Stimulated activated CD8-positive, alpha-beta memory T cell treated with anti-CD3 and anti-CD28 coated beads, Interleukin-12 subunit alpha, Interleukin-12 subunit beta, amount 100 ng/mL, for 1 hour (primary cell): Measurements from ENCODE around the gene UNK.
"Not testable (repeated sequence)": the region's sequence is repeated elsewhere in the genome, so short reads cannot be mapped to it uniquely, and the experiment has no call there.

Experiments used
- DNase-seq: peaks from one replicate; pipeline ENCODE4 v3.0.0-alpha.2; 2020; ENCODE audit warnings: low read depth

UNK gene

DNA sequence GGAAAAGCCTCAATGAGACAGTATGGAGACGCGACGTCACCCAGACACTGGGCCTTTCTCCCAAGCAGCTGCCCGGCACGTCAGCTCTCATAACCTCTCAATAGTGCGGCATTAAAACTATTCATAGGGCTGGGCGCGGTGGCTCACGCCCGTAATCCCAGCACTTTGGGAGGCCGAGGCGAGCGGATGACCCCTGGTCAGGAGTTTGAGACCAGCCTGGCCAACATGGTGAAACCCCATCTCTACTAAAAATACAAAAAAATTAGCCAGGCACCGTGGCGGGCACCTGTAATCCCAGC, 67.0 kb downstream of the UNK start:
- DNase-seq, result not testable (repeated sequence)

GRCh38 chr17:75853433-75853832, 68.8 kb downstream of the UNK start:
- no peak for DNase-seq

GRCh38 chr17:75854101-75854748, 69.6 kb downstream of the UNK start:
- no peak for DNase-seq

DNA sequence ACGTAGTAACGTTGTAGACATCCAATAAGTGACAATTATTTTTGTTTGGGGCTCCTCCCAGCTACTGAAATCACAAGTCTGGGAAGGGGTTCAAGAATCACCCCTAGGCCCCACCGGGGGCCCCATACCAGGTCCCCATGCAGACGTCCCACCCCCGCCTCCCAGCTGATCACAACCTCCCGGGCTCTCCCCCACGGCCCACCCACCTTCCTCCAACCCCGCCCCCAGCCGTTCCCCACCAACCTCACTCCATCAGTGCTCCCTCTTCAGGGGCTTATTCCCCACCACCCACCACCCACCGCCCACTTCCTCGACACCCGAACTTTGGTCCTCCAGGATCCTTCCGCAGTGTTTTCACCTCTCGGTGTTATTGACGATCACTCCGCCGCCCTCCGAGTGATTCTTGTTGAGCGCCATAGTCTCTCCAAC, 70.3 kb downstream of the UNK start:
- no peak for DNase-seq

DNA sequence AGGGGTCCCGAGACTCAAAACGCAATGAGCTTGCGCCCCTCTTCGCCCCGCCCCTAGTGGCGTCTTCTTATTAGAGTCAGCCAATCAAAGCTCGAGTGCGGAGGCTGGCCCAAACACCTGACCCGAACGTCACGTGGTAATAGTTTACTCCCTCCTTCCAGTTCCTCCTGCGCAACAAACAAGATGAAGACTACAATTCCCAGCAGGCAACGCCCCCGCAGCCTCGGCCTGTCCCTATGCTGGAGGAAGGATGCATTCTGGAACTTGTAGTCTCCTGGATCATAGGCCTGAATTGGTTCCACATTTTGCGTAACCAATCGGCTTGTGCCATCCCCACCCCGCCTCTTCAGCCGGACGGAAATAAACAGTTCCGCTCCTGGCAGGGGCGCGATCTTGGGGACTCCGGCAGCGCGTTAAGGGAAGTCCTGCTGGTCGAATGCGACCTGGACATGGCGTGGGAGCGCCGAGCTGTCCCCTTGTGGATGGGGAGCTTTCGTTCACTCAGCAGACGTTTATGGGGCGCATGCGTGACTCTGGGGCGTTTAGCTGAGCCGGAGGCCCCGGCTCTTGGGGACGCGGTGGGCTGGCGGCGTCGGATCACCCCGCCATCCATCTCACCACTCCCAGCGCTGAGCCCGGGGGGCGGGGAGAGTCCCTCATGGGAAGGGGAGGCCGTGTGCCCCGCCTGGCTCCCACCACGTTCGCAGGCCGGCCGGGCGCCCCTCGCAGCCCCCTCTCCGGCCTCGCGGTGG, 70.9 kb downstream of the UNK start, which contains the start of gene WBP2:
Gene WBP2, minus strand, starts transcription at position 26 of the 752 bp plus-strand sequence. CDS start 38 bp downstream, outside the sequence.
- peak; percentile 95 for DNase-seq

GRCh38 chr17:75856062-75856756, 71.6 kb downstream of the UNK start:
- no peak for DNase-seq

DNA sequence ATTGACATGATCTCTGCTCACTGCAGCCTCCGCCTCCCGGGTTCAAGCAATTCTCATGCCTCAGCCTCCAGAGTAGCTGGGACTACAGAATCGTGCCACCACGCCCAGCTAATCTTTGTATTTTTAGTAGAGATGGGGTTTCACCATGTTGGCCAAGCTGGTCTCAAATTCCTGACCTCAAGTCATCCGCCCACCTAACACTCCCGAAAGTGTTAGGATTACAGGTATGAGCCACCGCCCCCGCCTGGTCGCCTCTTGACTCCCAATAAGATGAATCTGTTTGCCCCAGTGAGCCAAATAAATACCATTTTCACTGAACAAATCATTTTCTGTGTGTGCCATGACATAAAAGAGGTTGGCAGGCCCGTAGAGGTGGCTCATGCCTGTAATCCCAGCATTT, 74.8 kb downstream of the UNK start:
- DNase-seq, result not testable (repeated sequence)

- no peak for DNase-seq
Observed at GRCh38 chr17:75861927-75862317, 77.3 kb downstream of the UNK start.

GRCh38 chr17:75864448-75864871, 79.9 kb downstream of the UNK start:
- no peak for DNase-seq

DNA sequence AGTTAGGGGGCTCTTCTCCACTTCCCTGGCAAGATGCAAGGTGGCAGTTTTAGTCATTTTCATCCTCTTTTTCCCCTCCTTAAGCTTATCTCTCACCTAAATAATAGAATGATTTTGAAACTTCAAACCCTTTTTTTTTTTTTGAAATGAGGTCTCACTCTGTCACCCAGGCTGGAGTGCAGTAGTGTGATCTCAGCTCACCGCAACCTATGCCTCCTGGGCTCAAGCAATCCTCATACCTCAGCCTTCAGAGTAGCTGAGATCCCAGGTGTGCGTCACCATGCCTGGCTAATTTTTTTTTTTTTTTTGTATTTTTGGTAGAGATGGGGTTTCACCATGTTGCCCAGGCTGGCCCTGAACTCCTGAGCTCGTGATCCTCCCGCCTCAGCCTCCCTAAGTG, 80.3 kb downstream of the UNK start:
- DNase-seq, result not testable (repeated sequence)

- not testable (repeated sequence) for DNase-seq
Observed at GRCh38 chr17:75865404-75866188, 81.0 kb downstream of the UNK start.

DNA sequence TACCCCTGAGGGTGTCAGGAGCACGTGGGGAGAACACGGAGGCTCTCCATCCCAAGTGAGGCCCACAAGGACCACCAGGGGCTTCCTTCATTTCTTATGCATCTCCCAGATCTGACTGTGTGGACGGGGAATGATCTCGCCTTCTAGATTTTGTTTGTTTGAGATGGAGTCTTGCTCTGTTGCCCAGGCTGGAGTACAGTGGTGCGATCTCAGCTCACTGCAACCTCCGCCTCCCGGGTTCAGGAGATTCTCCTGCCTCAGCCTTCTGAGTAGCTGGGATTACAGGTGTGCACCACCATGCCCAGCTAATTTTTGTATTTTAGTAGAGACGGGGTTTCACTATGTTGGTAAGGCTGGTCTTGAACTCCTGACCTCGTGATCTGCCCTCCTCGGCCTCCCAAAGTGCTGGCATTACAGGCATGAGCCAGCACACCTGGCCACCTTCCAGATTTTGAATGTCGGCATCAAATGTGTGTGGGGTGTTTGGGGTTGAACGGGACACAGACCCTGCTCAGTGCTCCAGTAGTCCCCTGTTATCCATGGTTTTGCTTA, 84.2 kb downstream of the UNK start:
- not testable (repeated sequence) for DNase-seq

DNA sequence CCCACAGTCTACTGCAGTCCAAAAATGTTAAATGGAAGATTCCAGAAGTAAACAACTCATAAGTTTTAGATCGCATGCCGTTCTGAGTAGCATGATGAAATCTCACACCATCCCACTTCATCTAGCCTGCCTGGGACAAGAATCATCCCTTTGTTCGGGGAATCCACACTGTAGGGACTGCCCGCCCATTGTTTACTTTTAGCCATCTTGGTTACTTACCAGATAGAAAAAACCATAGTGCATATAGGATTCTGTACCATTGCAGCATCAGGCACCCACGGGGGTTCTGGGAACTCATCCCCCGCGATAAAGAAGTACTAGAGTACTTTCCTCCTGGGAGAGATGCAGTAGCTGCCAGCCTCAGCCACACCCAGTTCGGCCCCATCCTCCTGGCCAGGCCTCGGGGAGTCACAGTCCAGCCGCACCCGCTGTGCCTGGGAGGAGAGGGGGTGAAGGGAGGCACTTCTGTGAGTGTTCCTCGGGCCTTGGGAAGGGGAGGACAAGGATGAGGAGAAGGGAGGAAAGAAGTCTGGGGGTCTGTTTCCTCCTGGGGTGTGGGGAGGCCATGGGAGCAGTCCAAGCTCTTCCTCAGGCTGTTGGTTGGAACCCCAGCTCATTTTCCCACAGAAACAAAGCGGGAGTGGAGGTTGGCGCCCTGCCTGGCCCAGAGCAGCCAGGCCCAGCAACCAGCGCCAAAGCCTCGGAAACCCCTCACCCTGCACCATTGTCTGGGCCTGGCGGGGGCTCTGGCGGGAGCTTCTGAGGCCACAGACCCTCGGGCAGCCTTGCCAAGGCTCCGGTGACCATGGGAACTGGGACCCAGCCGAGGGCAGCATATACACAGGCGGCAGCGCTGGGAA, 84.9 kb downstream of the UNK start:
- no peak for DNase-seq

DNA sequence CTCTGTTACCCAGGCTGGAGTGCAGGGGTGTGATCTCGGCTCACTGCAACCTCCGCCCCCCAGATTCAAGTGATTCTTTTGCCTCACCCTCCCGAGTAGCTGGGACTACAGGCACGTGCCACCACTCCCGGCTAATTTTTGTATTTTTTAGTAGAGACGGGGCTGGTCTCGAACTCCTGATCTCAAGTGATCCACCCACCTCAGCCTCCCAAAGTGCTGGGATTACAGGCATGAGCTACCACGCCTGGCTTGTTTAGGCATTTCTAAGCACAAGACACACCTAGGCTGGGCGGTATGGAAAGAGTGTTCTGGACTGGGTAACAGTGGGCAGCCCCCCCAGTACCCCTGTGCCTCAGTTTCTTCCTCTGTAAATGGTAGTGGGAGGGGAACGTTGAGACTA, 85.6 kb downstream of the UNK start:
- DNase-seq, result not testable (repeated sequence)

DNA sequence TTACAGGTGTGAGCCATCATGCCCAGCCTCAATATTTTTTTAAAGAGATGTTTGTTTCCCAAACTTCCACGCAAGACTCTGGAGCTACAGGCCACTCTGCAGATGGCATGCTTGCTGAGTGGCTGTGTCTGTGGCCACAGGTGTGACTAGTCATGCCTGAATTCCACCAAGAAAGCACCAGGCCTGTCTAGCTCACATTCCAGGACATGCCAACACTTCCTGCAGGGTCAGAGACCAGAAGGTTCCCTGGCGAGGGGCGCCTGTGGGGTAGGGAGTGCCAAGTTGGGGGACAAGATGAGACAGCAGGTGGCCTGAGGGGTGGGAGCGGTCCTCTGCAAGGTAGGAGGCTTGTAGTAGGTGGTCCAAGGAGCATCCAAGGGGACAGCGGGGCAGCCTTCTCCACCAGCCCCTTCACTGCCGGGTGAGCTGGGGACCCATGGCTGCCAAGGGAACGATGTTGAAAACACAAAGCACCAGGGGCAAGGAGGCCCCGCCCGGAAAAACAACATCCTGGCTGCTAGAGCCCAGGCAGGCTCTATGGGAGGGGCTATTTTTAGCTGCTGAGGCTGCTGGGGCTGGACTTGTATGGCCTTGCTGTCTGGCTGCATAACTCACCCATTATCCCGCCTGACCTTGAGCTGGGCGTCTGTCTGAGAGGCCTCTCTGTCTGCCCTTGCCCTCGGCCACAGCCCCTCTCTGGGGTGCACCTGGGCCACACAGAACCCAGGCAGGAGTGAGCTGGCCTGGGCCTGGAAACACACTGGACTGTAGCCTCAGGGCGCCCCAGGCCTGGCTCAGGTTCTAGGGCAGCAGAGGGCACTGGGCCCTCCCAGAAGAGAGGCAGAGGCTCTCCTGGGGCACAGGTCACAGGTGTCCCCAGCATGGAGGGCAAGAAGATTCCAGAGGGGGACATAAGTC, 88.1 kb downstream of the UNK start:
- peak; percentile 37 for DNase-seq

GRCh38 chr17:75873587-75874322, 89.1 kb downstream of the UNK start:
- DNase-seq, result no peak

- no peak for DNase-seq
Observed at GRCh38 chr17:75874323-75875181, 89.9 kb downstream of the UNK start.
